Measurements from ENCODE around the gene FCER2. TPM values are rescaled to one million over a fixed set of nuclear protein-coding genes. Genes with fewer than 3 reads are reported as not detected.

FCER2 gene
- total and polyA plus RNA-seq, 4 donors = 0.14 TPM; not detected in 3

DNA sequence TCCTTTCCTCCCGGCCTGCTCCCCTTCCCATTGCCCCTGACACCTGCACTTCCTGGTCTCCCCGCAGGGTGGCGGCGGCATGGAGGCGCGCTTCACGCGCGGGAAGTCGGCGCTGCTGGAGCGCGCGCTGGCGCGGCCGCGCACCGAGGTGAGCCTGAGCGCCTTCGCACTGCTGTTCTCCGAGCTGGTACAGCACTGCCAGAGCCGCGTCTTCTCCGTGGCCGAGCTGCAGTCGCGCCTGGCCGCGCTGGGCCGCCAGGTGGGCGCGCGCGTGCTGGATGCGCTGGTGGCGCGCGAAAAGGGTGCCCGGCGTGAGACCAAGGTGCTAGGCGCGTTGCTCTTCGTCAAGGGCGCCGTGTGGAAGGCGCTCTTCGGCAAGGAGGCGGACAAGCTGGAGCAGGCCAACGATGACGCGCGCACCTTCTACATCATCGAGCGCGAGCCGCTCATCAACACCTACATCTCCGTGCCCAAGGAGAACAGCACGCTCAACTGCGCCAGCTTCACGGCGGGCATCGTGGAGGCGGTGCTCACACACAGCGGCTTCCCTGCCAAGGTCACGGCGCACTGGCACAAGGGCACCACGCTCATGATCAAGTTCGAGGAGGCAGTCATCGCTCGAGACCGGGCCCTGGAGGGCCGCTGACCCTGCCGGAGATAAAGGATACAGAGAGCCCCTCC, 19.6 kb downstream of the FCER2 start (continued):
- TF ChIP-seq, protein P1, sequence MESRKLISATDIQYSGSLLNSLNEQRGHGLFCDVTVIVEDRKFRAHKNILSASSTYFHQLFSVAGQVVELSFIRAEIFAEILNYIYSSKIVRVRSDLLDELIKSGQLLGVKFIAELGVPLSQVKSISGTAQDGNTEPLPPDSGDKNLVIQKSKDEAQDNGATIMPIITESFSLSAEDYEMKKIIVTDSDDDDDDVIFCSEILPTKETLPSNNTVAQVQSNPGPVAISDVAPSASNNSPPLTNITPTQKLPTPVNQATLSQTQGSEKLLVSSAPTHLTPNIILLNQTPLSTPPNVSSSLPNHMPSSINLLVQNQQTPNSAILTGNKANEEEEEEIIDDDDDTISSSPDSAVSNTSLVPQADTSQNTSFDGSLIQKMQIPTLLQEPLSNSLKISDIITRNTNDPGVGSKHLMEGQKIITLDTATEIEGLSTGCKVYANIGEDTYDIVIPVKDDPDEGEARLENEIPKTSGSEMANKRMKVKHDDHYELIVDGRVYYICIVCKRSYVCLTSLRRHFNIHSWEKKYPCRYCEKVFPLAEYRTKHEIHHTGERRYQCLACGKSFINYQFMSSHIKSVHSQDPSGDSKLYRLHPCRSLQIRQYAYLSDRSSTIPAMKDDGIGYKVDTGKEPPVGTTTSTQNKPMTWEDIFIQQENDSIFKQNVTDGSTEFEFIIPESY (IDR thresholded peaks at IDR 0.05) = no peak

DNA sequence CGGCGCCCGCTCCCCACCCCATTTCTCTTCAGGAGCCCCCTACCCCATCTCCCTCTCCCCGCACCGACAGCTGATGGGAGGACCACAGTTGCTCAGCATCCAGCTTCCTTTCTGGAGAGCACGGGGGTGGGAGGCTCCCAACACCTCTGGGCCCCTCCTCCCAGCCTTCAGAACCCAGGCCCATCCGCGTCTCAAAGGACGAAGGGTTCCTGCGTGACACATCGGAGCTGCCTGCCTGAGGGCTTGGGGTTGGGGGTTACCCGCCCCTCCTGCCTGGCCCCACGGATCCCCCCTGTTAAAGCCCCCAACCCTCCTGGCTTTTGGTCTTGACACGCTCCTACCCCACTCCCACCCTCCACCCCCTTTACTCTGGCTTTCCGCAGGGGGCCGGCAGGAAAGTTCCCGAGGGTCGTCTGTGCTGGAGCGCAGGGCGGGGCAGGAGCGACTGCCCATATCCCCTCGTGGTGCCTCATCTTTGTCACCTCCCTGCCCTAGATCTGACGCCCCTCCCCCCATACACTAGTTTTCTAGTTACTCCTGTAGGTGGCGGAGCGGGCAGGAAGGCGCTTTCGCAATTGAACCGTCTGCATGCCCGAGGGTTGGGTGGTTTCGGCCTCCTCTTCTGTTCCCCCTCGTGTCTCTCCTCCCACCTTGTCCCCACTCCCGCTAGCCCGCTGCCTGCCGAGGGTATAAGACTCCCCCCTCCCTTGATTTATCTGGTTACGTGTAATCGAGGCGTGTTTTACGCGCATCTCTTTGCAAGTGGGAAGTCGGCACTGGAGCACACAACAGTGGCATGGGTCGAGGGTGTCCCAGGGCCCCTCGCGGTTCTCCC, 20.4 kb downstream of the FCER2 start:
- Histone ChIP-seq H3K9ac (ENCODE audit: low read depth in 1 of 2, low read length in 2 of 2) (peak overlapping the region; percentile 45 to 92), H3K36me3 (ENCODE audit: control insufficient read depth in 4 of 4, insufficient read depth in 3 of 4, low read depth in 1 of 4, low read length in 3 of 4) (peaks cover 0 to 6% (median 0%) of the 10 kb centered on the region in 4 donors), H3K4me3 (ENCODE audit: low read depth in 1 of 3, low read length in 3 of 3) (peak overlapping the region; percentile 80 to 97 (median 93)), H3K4me1 (ENCODE audit: control insufficient read depth in 4 of 4, insufficient read depth in 4 of 4, low read length in 3 of 4) (peaks cover 0 to 25% (median 13%) of the 10 kb centered on the region in 4 donors), H3K27ac (ENCODE audit: low read depth in 1 of 2, low read length in 2 of 2) (peak overlapping the region; percentile 84 to 91), H3K9me3 (ENCODE audit: control insufficient read depth in 4 of 4, low read length in 3 of 4) (no peaks in the 10 kb centered on the region), H3K27me3 (ENCODE audit: control insufficient read depth in 4 of 4, insufficient read depth in 4 of 4, low read length in 3 of 4) (no peaks in the 10 kb centered on the region)
- 14% methylated on average over 43 of the region's 43 CpGs for WGBS
- TF ChIP-seq FOXA2 (IDR thresholded peaks at IDR 0.05) (no peak), SP1 (IDR thresholded peaks at IDR 0.05) (peak; percentile 27), EGR1 (IDR thresholded peaks at IDR 0.05; ENCODE audit: low read depth in 2 of 2) (no peak), RXRA (IDR thresholded peaks at IDR 0.05) (peak in 1 of 2 donors; percentile 29), JUND (IDR thresholded peaks at IDR 0.05) (no peak), RAD21 (IDR thresholded peaks at IDR 0.05) (peak; percentile 69 to 81), TAF1 (conservative IDR thresholded peaks at IDR 0.05) (no peak), HNF4A (conservative IDR thresholded peaks at IDR 0.05) (no peak), GABPA (IDR thresholded peaks at IDR 0.05 in 1 of 2, conservative IDR thresholded peaks at IDR 0.05 in 1 of 2) (no peak), YY1 (IDR thresholded peaks at IDR 0.05) (no peak), FOXA1 (IDR thresholded peaks at IDR 0.05) (no peak), HNF4G (IDR thresholded peaks at IDR 0.05) (no peak), NR2F2 (IDR thresholded peaks at IDR 0.05) (no peak)
- TF ChIP-seq, protein P2, sequence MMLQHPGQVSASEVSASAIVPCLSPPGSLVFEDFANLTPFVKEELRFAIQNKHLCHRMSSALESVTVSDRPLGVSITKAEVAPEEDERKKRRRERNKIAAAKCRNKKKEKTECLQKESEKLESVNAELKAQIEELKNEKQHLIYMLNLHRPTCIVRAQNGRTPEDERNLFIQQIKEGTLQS (IDR thresholded peaks at IDR 0.05) = no peak
- TF ChIP-seq, protein P1 (IDR thresholded peaks at IDR 0.05) = no peak
- TF ChIP-seq, protein P3, sequence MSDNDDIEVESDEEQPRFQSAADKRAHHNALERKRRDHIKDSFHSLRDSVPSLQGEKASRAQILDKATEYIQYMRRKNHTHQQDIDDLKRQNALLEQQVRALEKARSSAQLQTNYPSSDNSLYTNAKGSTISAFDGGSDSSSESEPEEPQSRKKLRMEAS (IDR thresholded peaks at IDR 0.05) = no peak
- TF ChIP-seq, protein P4, sequence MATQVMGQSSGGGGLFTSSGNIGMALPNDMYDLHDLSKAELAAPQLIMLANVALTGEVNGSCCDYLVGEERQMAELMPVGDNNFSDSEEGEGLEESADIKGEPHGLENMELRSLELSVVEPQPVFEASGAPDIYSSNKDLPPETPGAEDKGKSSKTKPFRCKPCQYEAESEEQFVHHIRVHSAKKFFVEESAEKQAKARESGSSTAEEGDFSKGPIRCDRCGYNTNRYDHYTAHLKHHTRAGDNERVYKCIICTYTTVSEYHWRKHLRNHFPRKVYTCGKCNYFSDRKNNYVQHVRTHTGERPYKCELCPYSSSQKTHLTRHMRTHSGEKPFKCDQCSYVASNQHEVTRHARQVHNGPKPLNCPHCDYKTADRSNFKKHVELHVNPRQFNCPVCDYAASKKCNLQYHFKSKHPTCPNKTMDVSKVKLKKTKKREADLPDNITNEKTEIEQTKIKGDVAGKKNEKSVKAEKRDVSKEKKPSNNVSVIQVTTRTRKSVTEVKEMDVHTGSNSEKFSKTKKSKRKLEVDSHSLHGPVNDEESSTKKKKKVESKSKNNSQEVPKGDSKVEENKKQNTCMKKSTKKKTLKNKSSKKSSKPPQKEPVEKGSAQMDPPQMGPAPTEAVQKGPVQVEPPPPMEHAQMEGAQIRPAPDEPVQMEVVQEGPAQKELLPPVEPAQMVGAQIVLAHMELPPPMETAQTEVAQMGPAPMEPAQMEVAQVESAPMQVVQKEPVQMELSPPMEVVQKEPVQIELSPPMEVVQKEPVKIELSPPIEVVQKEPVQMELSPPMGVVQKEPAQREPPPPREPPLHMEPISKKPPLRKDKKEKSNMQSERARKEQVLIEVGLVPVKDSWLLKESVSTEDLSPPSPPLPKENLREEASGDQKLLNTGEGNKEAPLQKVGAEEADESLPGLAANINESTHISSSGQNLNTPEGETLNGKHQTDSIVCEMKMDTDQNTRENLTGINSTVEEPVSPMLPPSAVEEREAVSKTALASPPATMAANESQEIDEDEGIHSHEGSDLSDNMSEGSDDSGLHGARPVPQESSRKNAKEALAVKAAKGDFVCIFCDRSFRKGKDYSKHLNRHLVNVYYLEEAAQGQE (IDR thresholded peaks at IDR 0.05) = no peak
- TF ChIP-seq, protein P5, sequence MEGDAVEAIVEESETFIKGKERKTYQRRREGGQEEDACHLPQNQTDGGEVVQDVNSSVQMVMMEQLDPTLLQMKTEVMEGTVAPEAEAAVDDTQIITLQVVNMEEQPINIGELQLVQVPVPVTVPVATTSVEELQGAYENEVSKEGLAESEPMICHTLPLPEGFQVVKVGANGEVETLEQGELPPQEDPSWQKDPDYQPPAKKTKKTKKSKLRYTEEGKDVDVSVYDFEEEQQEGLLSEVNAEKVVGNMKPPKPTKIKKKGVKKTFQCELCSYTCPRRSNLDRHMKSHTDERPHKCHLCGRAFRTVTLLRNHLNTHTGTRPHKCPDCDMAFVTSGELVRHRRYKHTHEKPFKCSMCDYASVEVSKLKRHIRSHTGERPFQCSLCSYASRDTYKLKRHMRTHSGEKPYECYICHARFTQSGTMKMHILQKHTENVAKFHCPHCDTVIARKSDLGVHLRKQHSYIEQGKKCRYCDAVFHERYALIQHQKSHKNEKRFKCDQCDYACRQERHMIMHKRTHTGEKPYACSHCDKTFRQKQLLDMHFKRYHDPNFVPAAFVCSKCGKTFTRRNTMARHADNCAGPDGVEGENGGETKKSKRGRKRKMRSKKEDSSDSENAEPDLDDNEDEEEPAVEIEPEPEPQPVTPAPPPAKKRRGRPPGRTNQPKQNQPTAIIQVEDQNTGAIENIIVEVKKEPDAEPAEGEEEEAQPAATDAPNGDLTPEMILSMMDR (IDR thresholded peaks at IDR 0.05; ENCODE audit: low read depth, low read length, missing input control) = peak; percentile 49
- DNase-seq (ENCODE audit: low spot score) = peak; percentile 71

Measured in liver (tissue), 9 donors.